GM20431 (cell line): ENCODE results near the gene KCNMA1.

ENCODE experiments used
- in situ Hi-C: fragments of 300-500 bp; cut with MseI, MboI; formaldehyde crosslinking; loops from one replicate; pipeline ENCODE4 v1.15.0; 2020; ENCODE audit warnings: low sequenced_read_pairs; ENCODE audit not compliant: unreplicated experiment

Gene KCNMA1

DNA sequence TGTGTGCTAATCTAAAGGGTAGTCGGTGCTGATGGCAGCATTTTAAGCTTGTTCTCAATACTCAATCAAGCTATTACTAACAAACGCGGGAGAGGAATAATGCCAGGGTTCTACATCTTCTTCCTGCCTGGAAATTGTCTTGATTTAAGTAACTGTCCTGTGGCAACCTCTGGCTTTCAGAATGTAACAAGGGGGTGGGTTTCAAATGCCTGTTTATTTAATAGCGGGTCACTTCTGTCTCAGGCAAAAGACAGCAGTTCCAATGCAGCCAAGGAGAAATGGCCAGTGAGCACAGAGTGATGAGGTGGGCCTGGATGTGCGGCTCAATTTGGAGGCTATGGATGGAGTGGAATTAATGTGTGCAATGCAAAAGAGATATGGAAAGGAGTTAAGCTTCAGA is 692.4 kb downstream of the KCNMA1 start:
- in situ Hi-C loops, result no loop called here

GRCh38 chr10:76944640-76945039 is 693.0 kb downstream of the KCNMA1 start:
- in situ Hi-C loops, result no loop called here

GRCh38 chr10:76942628-76943416 is 694.8 kb downstream of the KCNMA1 start:
- in situ Hi-C loops, result no loop called here

- in situ Hi-C loops, result no loop called here
These were observed 697.6 kb downstream of the KCNMA1 start for GRCh38 chr10:76939933-76940468.

GRCh38 chr10:76937181-76937600 is 700.4 kb downstream of the KCNMA1 start:
- in situ Hi-C loops, result no loop called here

- in situ Hi-C loops, result no loop called here
These were observed 701.5 kb downstream of the KCNMA1 start for GRCh38 chr10:76935941-76936613.

GRCh38 chr10:76928565-76928964 is 709.0 kb downstream of the KCNMA1 start:
- in situ Hi-C loops, result no loop called here

GRCh38 chr10:76925636-76926405 is 711.8 kb downstream of the KCNMA1 start:
- in situ Hi-C loops, result no loop called here

DNA sequence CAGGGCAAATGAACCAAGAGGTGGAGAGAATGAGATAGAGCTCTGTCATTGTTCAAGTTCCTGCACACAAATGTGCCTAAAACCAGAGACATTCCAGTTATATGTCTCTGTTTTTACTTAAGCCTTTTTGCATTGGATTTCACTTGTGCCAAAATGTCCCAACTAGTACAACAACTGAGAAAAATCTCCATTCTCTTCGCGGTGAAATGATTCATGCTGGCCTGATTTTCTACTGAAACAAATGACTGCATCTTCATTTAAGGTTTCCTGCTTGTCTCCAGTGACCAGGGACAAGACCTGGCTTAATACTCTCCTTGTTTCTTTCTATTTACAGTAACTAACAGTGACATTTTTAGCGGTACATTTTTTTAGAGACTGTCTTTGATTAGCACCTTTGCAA is 714.9 kb downstream of the KCNMA1 start:
- in situ Hi-C loops, result no loop called here

- in situ Hi-C loops, result no loop called here
These were observed 716.1 kb downstream of the KCNMA1 start for GRCh38 chr10:76921383-76922010.

GRCh38 chr10:76920581-76920980 is 717.0 kb downstream of the KCNMA1 start:
- in situ Hi-C loops, result no loop called here

DNA sequence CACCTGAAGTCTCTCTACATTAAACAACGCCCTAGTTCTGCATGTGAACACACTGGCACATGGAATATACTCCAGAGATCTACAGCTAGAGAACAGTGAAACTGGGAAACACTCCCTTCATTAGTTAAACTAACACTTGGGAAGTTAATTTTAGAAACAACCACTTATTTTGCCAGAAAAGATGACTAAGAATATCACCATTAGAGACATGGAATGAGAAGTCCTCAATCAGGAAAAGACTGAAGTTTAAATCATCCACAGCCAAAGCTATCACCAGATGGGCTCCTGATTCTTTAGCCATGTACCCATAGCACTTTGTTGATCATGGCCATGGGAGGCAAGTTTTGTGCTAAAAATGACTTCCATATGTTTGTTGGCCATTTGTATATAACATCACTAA is 719.5 kb downstream of the KCNMA1 start:
- in situ Hi-C loops, result no loop called here

DNA sequence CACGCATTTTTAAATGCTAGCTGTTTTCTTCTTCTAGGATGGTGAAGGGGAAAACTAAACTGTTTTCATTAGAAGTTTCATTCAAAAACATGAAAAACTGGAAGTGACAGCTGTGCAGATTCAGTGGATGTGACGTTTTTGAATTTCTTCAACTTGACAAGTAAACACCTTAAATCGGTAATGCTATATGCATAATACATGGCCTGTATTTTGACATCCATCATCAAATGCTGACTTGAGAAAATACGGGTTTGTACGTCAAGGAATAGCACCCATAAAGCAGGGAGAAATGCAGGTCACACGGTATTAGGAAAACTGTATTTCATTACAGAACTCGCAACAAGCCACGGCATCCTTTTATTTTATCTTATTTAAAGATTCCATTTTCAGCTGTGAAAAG is 720.5 kb downstream of the KCNMA1 start:
- in situ Hi-C loops, result no loop called here

DNA sequence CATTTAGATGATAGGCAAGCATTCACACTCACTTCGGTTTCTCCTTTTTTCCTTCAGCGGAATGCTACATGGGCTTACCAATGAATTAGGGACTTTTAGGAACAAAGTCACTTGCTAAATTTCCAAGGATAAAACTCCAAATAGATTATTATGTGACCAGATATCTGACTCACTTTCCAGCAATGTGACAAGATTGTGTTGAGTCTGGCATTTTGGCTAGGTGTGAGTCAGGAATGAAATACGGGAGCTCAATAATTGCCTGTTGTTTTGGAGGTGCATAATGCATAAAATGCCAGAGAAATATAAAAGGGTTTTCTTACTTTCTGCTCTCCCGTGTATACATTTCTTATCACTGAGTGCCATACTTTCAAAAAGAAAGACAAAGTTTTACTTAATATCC is 721.1 kb downstream of the KCNMA1 start:
- in situ Hi-C loops, result no loop called here

GRCh38 chr10:76915316-76915715 is 722.3 kb downstream of the KCNMA1 start:
- in situ Hi-C loops, result no loop called here

DNA sequence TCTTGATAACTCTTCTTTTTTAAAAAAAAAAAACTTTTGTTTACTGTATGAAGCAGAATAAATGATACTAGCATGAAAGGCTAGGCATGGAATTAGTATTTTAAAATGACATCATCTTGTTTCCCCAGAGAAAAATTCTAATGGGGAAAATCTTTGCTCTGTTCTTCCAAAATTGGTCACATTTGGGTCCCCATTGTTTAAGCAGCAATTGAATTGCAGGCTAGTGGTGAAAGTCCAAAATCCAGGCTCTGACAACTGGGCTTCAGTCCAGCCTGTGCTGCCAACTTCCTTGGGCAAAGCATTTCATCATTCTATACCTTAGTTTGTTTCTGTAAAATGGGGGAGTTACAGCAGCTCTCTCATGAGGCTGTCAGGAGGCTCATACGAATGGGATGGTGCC is 726.4 kb downstream of the KCNMA1 start:
- in situ Hi-C loops, result no loop called here

DNA sequence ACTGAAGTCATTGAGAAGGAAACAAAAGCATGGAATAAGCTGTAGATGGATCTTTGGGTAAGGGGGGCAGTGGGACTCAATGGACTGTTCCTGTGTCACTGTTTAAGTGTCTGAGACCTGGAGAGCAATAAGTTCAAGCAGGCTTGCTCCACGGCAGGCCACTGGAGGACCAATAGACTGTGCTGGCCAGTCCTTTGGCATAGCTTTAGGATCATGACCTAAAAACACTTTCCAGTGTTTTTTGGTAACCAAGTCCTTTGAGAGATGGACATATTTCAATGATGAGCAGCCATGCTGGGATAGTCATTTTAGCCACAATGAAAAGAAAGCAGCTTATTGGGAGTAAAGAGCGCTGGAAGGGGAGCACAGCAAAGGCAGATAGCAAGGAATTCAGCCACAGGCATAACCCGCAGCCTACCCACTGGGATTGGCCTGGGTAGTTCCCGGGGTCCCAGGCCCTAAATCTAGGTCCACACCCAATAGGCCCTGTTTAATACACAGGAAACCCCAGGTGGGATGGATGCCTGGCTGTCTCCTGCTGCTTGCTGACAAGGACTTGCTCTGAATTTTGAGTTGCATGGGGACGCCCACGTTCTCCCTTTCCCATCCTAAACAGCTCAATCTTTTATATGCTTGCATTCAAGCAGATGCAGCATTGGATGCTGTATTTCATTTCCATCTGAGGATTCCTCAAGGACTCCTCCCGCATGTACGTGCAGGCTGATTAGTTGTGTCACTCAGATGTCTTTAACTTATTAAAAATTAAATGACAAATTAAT is 727.2 kb downstream of the KCNMA1 start:
- in situ Hi-C loops, result no loop called here

DNA sequence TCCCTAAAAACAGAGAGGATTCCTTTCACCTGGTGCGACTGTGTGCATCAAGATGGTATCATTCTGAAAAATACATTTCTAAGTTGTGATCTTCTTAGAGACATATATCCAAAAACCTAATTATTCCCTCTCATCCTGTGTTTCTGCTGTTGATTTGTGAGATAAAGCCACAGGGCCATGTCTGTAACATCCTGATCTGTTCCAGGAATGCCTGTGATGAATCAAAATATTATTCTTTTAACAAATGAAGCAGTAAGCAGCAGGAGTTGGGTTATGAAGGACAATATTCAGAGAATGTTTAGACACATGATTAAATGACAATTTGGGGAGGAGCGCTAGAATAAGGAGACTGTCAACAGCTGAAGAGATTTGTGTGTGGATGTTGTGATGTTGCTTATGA is 731.4 kb downstream of the KCNMA1 start:
- in situ Hi-C loops, result no loop called here

DNA sequence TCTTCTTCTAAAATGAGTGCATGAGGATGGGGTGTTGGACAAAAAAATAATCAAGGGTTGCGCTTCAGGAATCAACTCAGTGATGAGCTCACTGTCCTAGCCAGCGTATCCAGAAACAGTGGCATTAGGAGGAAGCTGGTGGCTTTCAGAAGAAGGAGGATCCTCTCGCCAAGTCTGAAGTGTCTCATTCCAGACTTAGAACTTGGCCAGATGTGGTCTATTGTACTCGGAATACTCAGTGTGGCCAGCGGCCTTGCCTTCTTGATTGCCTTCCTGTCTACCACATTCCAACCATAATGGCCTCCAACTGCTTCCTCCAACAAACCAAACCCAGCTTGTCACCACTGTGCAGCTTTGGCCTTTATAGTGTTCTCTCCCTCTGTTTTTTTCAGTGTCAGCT is 732.4 kb downstream of the KCNMA1 start:
- in situ Hi-C loops, result no loop called here
